GM18511 (cell line): Measurements from ENCODE around the gene SIGLEC15.
"Not testable (repeated sequence)": the region's sequence is repeated elsewhere in the genome, so short reads cannot be mapped to it uniquely, and the experiment has no call there.

Experiments used
- ATAC-seq: cut with Tn5 transposase; IDR thresholded peaks from one replicate; pipeline ENCODE4 v1.9.1; 2021; ENCODE audit warnings: mild to moderate bottlenecking, moderate library complexity; ENCODE audit not compliant: unreplicated experiment

The SIGLEC15 gene

GRCh38 chr18:45825258-45826044 is at the start of gene SIGLEC15:
TSS of gene SIGLEC15 (plus strand) at chr18:45825675. CDS start at chr18:45825729, 54 bp downstream.
- no peak for ATAC-seq

GRCh38 chr18:45775743-45776142 is 49.7 kb upstream of the SIGLEC15 start:
- no peak for ATAC-seq

DNA sequence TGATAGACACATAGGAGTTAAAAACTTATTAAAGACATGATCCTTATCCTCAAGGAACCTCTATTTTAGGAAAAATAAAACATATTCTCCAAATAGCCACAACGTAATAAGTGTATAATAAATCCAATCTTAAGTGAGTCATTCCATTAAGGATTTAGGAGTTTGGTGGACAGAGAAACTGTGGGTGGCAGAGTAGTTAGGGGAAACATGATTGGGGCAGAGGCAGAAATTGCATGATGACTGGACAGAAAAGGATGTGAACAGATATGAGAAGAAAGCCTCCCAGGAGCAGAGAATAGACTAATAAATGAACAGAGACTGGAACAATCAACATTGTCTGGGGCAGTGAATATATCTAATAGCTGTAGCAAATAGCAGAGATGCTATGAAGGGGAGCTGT is 48.1 kb upstream of the SIGLEC15 start:
- ATAC-seq, result no peak

DNA sequence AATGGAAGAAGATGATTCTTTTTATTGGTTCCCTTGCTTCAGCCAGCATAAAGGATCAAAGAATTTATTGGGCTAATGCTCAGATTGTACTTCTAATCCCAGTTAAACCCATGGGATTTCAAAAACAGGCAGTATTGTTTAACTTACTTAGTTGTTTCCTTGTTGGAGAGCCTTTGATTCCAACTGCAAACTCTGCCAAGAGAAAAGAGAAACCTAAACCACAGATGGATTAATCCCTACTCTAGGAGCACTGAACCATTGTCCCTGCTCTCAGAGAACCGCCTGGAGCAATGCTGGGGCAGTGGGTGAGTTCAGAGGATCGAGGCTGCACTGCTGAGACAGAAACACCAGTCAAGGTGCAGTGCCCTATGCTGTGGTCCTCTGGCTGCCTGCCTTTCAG is 44.9 kb upstream of the SIGLEC15 start:
- ATAC-seq, result no peak

- ATAC-seq, result no peak
These were observed 42.8 kb upstream of the SIGLEC15 start for GRCh38 chr18:45782662-45783061.

- ATAC-seq, result no peak
These were observed 42.1 kb upstream of the SIGLEC15 start for GRCh38 chr18:45783097-45784075.

GRCh38 chr18:45785134-45785533 is 40.3 kb upstream of the SIGLEC15 start:
- no peak for ATAC-seq

DNA sequence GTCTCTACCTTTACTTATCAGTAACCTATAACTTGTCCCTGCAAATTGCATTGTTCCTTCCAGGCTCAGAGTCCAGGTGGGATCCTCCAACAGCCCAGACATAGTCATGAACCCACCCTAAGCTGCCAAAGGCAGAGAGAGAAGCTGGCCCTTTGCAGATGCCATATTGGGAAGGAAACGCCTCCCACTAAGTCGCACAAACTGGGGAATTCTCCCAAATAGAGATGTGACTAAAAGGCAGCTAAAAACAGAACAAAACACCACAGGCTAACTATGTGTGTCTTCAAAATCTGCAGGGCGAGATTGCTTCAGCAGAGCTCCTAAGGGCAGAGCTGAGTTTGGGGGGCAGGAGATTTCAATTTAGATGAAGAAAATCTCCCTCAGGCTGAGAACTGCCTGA is 38.5 kb upstream of the SIGLEC15 start:
- ATAC-seq, result no peak

DNA sequence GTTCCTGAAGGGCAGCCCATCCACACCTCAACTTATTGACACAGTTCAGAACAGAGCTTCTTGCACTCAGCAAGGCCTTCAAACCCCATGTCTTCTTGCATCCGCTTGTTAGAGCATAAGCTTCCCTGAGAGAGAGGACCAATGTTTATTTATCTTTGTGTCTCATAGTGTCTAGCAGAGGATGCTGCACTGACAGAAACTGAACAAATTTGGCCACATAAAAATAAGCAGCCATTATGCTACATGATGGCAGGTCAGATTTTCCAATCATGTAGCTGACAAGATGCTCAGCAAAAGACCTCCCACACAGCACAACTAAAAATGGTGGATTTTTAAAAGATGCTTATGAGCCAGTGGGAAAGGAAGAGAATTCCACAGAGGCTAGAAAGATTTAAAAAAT is 38.1 kb upstream of the SIGLEC15 start:
- ATAC-seq, result no peak

DNA sequence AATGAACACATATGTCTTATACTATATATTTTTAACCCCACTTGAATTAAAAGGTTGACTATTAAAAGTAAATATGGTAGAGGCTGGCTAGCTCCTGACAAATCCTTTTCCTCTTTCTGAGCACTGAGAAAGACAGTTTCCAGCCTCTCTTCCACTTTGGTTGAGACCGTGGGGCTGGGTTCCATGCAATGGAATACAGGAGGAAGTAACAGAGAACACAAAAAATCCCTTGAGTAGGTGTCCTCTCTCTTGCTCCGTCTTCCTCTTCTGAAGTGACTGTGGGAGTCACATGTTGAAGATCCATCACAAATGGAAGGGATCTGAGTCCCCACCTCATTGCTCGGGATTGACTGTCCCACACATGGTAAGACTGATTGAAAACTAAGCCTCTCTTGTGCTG is 36.6 kb upstream of the SIGLEC15 start:
- no peak for ATAC-seq

GRCh38 chr18:45792506-45793263 is 32.8 kb upstream of the SIGLEC15 start:
- no peak for ATAC-seq

- ATAC-seq, result no peak
These were observed 32.1 kb upstream of the SIGLEC15 start for GRCh38 chr18:45793264-45793965.

DNA sequence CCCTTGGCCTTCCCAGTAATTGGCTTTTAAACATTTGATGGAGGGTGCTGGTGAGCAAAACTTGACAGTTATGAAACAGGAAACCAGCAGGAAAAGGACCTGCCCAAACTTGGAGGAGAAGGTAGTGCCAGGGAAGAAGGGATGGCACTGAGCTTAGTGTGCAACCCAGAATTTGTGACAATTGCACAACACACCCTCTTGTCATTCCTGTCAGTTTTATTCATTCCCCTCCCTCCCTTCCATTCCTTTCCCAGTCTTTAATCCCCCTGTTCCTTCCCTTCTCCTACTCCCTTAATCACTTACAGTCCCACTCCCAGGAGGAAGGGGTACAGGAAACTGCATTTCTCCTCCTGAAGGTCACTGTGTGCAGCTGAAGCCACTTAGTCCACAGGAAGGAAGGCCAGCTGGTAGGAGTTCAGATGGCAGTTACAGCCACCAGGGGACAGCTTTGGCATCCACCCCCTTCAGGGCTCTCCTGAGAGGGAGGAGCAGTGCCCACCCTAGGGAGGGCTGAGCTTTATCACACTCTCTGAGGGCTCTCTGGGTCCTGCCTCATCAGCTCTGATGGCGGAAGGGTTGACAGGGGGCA is 24.0 kb upstream of the SIGLEC15 start:
- no peak for ATAC-seq

- ATAC-seq, result no peak
These were observed 22.5 kb upstream of the SIGLEC15 start for GRCh38 chr18:45802814-45803492.

DNA sequence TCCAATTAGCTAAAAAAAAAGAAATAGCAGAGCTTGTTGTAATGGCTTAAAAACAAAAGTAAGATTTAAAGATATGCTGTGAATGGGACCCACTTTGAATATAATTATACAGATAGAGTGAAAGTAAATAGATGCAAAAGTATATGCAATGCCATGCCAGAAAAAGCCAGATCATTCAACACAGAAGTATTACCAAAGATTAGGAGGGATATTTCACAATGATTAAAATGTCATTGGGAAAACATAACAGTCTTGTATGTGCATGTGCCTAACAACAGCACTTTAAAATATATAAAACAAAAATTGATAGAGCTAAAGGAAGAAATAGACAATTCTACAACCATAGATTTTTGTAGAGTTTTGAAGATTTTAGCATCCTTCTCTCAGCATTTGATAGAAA is 19.9 kb upstream of the SIGLEC15 start:
- ATAC-seq, result no peak

DNA sequence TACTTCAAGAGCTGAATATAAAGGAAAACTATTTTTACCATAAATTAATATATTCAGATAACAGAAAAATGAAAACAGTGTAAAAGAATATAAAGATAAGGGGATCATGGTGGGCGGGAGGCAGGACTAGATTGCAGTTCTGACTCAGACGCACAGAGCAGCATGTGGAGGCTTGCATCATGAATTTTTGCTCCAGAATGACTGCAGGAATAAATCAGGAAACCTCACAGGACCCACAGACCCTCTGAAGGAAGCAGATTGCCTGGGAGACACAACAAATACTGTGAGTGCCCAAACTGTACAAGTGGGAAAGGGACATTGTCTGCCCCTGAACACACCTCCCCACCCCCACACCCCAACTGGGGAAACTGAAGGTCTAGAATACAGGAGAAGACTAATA is 19.2 kb upstream of the SIGLEC15 start:
- no peak for ATAC-seq

DNA sequence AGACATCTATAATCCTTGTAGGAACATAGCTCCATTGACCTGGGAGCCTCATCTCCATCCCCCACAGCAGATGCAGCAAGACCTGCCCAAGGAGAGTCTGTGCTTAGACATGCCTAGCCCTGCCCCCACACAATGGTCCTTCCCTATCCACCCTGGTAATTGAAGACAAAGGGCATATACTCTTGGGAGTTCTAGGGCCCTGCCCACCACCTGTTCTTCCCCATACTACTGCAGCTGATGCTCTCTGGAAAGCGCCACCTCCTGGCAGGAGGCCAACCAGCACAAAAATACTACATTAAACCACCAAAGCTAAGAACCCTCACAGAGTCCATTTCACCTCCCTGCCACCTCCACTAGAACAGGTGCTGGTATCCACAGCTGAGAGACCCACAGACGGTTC is 18.3 kb upstream of the SIGLEC15 start:
- not testable (repeated sequence) for ATAC-seq

- ATAC-seq, result not testable (repeated sequence)
These were observed 10.7 kb upstream of the SIGLEC15 start for GRCh38 chr18:45814733-45815132.

DNA sequence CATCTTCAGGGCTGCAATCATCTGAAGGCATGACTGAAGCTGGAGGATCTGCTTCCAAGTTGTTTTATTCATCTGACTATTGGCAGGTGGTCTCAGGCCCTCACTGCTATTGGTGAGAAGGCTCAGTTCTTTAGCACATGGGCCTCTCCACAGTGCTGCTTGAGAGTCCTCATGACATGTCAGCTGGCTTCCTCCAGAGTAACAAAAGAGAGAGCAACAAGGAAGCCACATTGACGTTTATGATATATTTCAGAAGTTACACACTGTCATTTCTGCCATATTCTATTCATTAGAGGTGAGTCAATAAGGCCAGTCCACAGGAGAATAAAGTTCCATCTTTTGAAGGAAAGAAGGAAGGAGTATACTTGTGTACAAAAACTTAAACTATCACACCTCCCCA is 7.9 kb upstream of the SIGLEC15 start:
- ATAC-seq, result no peak

DNA sequence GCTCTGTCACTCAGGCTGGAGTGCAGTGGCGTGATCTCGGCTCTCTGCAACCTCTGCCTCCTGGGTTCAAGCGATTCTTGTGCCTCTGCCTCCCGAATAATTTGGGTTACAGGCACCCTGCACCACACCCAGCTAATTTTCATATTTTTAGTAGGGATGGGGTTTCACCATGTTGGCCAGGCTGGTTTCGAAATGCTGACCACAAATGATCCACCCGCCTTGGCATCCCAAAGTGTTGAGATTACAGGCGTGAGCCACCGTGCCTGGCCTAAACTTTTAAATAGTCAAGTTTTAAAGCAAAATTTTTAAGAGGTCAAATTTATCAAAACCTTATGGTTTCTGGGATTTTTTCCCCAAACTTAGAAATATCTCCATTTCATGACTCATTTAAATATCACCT is 6.7 kb upstream of the SIGLEC15 start:
- ATAC-seq, result not testable (repeated sequence)
